Measurements from ENCODE around the gene LY86. TPM values are rescaled to one million over a fixed set of nuclear protein-coding genes. Genes with fewer than 3 reads are reported as not detected.

Gene LY86
- total and polyA plus RNA-seq, 9 of the 15 experiments (the other 6 are each of a cell fraction or from before 2014, with no cell fraction given) = 0.08 to 0.20 TPM; not detected in 7

DNA sequence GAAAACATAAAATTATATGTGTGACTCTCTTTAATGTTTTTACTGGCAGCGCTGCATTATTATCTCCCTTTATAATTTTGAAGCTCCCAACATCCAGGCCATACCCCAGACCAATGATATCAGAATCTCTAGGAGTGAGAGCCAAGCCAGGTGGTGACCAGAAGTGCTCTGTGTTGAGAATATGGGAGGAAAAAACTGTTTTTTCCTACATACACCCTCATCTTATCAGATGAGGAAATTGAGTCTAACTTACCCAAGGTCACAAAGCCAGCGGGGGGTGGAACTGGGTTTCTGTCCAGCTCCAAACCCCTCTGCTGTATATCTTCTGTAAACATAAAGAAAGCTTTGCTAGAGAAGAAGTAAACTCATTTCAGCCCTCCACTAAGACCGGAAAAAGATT lies 42.5 kb downstream of the LY86 start (continued):
- TF ChIP-seq, protein P1, sequence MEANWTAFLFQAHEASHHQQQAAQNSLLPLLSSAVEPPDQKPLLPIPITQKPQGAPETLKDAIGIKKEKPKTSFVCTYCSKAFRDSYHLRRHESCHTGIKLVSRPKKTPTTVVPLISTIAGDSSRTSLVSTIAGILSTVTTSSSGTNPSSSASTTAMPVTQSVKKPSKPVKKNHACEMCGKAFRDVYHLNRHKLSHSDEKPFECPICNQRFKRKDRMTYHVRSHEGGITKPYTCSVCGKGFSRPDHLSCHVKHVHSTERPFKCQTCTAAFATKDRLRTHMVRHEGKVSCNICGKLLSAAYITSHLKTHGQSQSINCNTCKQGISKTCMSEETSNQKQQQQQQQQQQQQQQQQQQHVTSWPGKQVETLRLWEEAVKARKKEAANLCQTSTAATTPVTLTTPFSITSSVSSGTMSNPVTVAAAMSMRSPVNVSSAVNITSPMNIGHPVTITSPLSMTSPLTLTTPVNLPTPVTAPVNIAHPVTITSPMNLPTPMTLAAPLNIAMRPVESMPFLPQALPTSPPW (CRISPR knock-in tag; IDR thresholded peaks at IDR 0.05) = 0 out of 2 replicates have a peak, but pooled peaks have one; percentile 16
- no peak for TF ChIP-seq ZNF197 (CRISPR knock-in tag; IDR thresholded peaks at IDR 0.05; ENCODE audit: low read depth)

DNA sequence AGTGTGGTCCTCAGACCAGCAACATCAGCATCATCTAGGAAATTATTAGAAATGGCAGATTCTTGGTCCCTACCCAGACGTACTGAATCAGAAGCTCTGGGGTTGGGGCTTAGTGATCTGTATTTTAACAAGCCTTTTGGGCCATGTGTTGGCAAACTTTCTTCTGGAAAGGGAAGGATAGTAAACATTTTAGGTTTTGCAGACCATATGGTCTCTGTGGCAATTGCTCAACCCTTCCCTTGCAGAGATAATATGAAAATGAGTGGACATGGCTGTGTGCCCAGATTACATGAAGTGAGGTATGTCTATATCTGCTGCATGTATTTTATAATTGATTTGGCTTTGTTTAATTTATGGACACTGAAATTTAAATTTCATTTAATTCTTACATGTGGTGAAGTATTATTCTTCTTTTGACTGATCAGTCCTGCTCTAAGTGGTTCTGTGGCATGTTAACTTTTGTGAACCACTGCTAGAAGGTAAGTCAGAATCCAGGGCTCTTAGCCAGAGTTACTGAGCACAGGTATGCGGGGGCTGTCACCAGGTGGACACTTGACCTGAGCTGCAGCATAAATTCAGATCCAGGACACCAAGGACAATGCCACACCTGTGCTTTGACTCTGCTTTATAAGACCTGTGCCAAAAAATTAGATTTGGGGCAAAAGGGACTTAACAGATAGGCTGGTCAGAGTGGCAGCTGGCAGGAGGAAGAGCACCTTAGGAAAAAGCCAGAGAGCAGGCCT lies 43.2 kb downstream of the LY86 start:
- Histone ChIP-seq H3K9me1 (ENCODE audit: control insufficient read depth, insufficient read depth, low read length) (no peaks in the 10 kb centered on the region), H3K36me3 (ENCODE audit: control insufficient read depth, insufficient read depth, low read length) (no peaks in the 10 kb centered on the region), H3K4me3 (no peak overlapping the region), H3K27ac (ENCODE audit: extremely low read depth, low read depth, low read length) (no peak overlapping the region), H3K79me2 (ENCODE audit: control insufficient read depth, insufficient read depth, low read length) (no peaks in the 10 kb centered on the region), H3K27me3 (ENCODE audit: control insufficient read depth in 2 of 2, insufficient read depth in 2 of 2, low read length in 2 of 2) (peaks cover 18 to 44% of the 10 kb centered on the region in 2 experiments; a peak in 4 of 5 replicates), H2AFZ (ENCODE audit: low read depth, low read length) (no peak overlapping the region), H3K9ac (ENCODE audit: insufficient read depth in 1 of 2, low read depth in 2 of 2, low read length in 2 of 2) (no peak overlapping the region), H4K20me1 (replicated peaks; ENCODE audit: control insufficient read depth, insufficient read depth, low read length) (no peaks in the 10 kb centered on the region), H3K9me3 (replicated peaks; ENCODE audit: control insufficient read depth, insufficient read depth, low read depth, low read length) (no peaks in the 10 kb centered on the region), H3K4me1 (replicated peaks in 1 of 2; ENCODE audit: control insufficient read depth in 2 of 2, insufficient read depth in 2 of 2, low read length in 2 of 2) (no peaks in the 10 kb centered on the region; a peak in 1 of 5 replicates), H3K4me2 (ENCODE audit: insufficient read depth, low read length) (no peak overlapping the region)
- BruUV-seq (replicated peaks) = no TSS peak
- FAIRE-seq (no peak), DNase-seq (ENCODE audit: extremely low read depth in 1 of 4, low spot score in 3 of 4) (no peak), ATAC-seq (no peak)
- in situ Hi-C loops (cut with MboI) (no loop called here), intact Hi-C loops (cut with micrococcal nuclease) (no loop called here)
- ChIA-PET POLR2A (interaction anchor here (1.5 kb wide), 1 partner anchor 10 kb away, joined by 5 read pairs; no protein-coding TSS in a partner anchor), CTCF (ENCODE audit: low intra/inter-chr PET ratio) (no interaction called here)
- TF ChIP-seq PPARD (CRISPR knock-in tag; IDR thresholded peaks at IDR 0.05) (no peak), CEBPB (tag; IDR thresholded peaks at IDR 0.05) (peak; percentile 59), SRSF1 (IDR thresholded peaks at IDR 0.05; ENCODE audit: low read depth, low read length) (no peak), CEBPG (CRISPR knock-in tag; IDR thresholded peaks at IDR 0.05) (no peak), CEBPG (tag; conservative IDR thresholded peaks at IDR 0.05 in 1 of 2, IDR thresholded peaks at IDR 0.05 in 1 of 2) (peak; percentile 58 to 92; a peak in 3 of 4 replicates)
- TF ChIP-seq, protein P2, sequence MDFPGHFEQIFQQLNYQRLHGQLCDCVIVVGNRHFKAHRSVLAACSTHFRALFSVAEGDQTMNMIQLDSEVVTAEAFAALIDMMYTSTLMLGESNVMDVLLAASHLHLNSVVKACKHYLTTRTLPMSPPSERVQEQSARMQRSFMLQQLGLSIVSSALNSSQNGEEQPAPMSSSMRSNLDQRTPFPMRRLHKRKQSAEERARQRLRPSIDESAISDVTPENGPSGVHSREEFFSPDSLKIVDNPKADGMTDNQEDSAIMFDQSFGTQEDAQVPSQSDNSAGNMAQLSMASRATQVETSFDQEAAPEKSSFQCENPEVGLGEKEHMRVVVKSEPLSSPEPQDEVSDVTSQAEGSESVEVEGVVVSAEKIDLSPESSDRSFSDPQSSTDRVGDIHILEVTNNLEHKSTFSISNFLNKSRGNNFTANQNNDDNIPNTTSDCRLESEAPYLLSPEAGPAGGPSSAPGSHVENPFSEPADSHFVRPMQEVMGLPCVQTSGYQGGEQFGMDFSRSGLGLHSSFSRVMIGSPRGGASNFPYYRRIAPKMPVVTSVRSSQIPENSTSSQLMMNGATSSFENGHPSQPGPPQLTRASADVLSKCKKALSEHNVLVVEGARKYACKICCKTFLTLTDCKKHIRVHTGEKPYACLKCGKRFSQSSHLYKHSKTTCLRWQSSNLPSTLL (IDR thresholded peaks at IDR 0.05) = no peak
- TF ChIP-seq, protein P3, sequence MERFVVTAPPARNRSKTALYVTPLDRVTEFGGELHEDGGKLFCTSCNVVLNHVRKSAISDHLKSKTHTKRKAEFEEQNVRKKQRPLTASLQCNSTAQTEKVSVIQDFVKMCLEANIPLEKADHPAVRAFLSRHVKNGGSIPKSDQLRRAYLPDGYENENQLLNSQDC (CRISPR knock-in tag; IDR thresholded peaks at IDR 0.05) = no peak
- WGBS (ENCODE audit: insufficient coverage, low coverage, missing lambda C conversion rate) = 0% methylated on average over 2 of the region's 2 CpGs
